Fibroblast of lung (primary cell): ENCODE data around the gene MAP2K2.
"Not testable (repeated sequence)": the region's sequence is repeated elsewhere in the genome, so short reads cannot be mapped to it uniquely, and the experiment has no call there.

Experiments used
- CTCF ChIP-seq, 2 donors: IDR thresholded peaks in 1 of 2; conservative IDR thresholded peaks in 1 of 2; 1 replicate in 1 of 2; 2 replicates in 1 of 2; pipeline ENCODE4 v1.5.1; 2011 to 2012; ENCODE audit warnings: low read length in 2 of 2, control low read depth in 1 of 2, inconsistent platforms in 1 of 2, low read depth in 1 of 2, mild to moderate bottlenecking in 1 of 2
- EZH2 ChIP-seq: IDR thresholded peaks from 2 replicates; pipeline ENCODE4 v1.5.1; 2012; ENCODE audit warnings: low read length, control low read depth, mild to moderate bottlenecking; ENCODE audit errors: missing control alignments

- TF ChIP-seq CTCF (conservative IDR thresholded peaks at IDR 0.05 in 1 of 2, IDR thresholded peaks at IDR 0.05 in 1 of 2; ENCODE audit: low read depth in 1 of 2, low read length in 2 of 2); EZH2: not testable (repeated sequence)
Observed at GRCh38 chr19:4129050-4129449, 5.1 kb upstream of the MAP2K2 start.
